GM21526 (cell line): ENCODE measurements around the gene SLC39A11.
"Not testable (repeated sequence)": the region's sequence is repeated elsewhere in the genome, so short reads cannot be mapped to it uniquely, and the experiment has no call there.

ENCODE experiments used
- ATAC-seq: cut with Tn5 transposase; IDR thresholded peaks from one replicate; pipeline ENCODE4 v1.9.1; 2021; ENCODE audit warnings: moderate library complexity; ENCODE audit not compliant: unreplicated experiment, low FRiP score

Gene SLC39A11

DNA sequence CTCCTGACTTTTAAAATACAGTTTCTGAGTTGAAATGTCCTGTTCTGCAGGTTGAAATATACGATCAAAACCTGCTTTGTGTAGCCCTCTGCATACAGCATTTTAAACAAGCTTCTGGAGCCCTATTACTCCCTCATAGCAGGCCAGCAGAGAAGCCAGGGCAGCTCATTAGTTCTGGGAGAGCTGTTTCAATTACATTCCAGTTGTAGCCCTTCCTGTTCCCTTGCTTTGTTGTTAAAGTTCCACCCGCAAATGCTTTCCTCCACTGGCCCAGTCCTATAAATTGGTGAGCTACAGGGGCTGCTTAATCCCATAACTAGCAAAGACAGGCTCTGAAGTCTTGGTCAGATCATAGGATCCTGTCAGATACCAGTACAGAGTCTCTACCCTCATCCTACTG lies 162.5 kb downstream of the SLC39A11 start:
- no peak for ATAC-seq

- no peak for ATAC-seq
Measured at GRCh38 chr17:72928454-72929136, 163.9 kb downstream of the SLC39A11 start.

GRCh38 chr17:72927760-72928159 lies 164.7 kb downstream of the SLC39A11 start:
- ATAC-seq = no peak

DNA sequence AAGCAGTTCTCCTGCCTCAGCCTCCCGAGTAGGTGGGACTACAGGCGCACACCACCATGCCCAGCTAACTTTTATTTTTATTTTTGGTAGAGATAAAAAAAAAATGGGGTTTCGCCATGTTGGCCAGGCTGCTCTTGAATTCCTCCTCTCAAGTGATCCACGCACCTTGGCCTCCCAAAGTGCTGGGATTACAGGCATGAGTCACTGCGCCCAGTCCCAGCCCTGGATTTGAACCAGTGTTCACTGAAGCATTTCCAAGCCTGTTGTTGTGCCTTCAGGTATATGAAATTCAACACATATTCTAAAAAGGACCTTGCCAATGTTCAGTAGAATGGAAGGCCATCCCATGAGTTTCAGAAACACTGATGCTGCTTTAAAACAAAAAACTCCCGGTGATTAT lies 165.3 kb downstream of the SLC39A11 start:
- no peak for ATAC-seq

DNA sequence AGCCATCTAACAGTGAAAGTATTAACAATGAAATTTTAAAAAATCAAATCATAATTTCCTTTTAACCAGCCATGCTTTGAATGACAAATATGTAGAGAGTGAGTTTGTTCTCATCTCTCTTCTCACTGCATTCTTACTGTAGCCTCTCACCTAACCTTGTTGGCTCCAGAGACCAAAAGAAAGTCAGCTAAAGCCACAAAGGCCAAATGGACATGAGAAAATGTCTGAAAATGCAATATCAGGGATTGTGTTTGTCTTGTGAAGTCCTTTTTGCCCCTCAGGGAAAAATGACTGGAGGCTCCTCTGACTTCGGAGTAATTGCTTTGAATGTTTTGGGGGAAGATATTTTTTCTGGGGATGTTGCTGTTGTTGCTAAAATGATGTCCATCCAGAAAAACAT lies 166.3 kb downstream of the SLC39A11 start:
- no peak for ATAC-seq

DNA sequence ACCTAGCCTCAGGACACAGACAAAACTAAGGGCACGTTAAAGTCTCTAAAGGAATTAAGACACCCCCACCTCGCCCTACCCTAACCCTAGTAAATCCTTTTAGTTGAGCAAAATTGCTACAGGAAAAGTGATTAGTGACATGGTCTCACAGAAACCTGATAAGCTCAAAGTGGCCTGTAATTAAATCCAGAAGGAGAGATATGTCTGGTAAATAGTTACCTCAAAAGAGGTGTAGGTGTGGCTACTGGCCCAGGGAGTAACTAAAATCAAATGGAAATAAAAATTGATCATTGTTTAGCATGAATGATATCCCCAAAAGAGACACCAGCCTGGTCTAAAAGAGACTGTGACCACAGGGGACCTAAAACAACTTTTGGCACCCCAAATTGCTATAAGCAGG lies 168.3 kb downstream of the SLC39A11 start:
- no peak for ATAC-seq

DNA sequence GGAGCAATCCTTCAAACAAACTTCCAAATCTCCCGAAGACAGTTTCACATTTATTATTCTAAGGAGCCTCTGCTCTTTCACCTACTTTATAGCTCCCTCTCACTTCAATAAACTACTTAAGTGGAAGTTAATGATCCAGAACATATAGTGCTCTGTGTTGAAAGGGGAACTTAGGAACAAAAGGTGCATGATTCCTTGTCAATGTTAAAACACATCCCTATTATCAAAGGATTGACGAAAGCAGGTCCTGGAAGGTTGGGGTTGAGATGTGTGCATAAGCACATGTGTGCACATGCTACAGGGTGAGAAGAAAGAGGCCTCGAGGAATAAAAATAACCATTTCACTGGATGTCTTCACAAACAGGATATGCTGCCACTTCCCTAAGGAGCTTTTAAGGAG lies 170.3 kb downstream of the SLC39A11 start:
- no peak for ATAC-seq

GRCh38 chr17:72921347-72922054 lies 171.0 kb downstream of the SLC39A11 start:
- no peak for ATAC-seq

DNA sequence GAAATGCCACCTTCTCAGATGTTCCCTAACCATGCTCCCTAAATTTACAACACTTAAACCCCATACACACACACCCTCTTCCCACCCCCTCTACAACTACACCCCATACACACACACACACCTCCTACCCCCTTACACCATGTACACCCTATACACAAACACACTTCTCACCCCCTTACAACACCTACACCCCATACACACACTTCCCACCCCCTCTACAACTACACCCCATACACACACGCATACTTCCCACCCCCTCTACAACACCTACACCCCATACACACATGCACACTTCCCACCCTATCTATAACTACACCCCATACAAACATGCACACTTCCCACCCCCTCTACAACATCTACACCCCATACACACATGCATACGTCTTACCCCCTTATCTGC lies 172.0 kb downstream of the SLC39A11 start:
- ATAC-seq = no peak

GRCh38 chr17:72916991-72917390 lies 175.5 kb downstream of the SLC39A11 start:
- no peak for ATAC-seq

GRCh38 chr17:72915625-72916081 lies 176.8 kb downstream of the SLC39A11 start:
- ATAC-seq = no peak

DNA sequence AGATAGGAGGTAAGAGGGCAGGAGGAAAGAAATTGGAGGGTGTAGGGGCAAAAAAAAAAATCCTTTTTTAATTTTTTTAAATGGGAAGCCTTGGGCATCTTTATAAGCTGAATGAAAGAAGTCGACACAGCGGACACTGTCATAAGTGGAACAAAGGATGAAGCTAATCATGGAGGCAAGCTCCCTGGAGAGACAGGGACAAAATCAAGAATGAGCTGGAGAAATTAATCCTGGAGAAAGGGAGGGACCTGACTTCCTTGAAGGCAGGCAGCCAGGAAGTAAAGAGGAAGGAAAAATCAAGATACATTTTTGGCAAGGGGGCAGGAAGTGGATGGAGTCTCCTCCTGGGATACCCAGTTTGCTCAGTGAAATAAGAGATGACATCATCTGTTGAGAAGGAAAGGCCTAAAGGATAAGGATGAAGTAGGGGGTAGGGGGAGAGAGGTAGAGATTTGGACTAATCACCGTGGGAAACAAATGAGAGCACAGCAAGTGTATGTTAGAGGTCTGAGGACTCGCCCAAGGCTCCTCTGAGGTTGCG lies 179.3 kb downstream of the SLC39A11 start:
- no peak for ATAC-seq

DNA sequence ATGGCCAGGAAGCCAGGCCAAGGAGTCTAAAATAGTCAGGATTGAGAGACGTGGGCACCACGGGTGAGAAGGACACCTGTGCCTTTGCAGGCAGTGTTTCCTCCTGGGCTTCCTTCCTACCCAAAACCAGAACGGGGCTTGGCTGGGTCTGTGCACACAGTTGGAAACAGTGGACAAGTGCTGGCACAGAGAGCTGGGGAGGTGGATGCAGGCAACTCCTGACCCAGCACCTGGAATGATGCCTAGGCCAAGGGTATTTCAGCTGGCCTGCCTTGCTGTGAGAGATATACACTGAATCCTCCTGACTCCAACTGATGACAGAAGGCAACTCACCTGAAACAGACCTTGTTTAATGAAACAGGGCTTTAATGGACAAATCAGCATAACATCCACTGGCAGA lies 186.2 kb downstream of the SLC39A11 start:
- ATAC-seq = no peak

GRCh38 chr17:72903522-72903921 lies 189.0 kb downstream of the SLC39A11 start:
- no peak for ATAC-seq

DNA sequence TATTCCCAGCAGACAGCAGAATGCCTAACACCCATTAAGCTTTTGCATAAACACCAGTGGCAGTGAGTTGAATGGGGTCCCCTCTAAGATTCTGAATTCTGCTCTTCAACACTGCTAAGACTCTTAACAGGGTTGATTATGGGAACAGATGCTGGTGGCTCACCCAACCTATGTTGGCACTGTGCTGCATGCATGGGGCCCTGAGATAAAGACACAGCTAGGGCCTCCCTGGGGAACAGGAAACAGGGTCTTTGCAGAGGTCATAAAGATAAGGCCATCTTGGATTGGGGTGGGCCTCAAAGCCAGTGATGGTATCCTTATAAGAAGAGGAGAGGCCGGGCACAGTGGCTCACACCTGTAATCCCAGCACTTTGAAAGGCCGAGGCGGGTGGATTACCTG lies 190.8 kb downstream of the SLC39A11 start:
- ATAC-seq = no peak

GRCh38 chr17:72901083-72901482 lies 191.4 kb downstream of the SLC39A11 start:
- no peak for ATAC-seq

DNA sequence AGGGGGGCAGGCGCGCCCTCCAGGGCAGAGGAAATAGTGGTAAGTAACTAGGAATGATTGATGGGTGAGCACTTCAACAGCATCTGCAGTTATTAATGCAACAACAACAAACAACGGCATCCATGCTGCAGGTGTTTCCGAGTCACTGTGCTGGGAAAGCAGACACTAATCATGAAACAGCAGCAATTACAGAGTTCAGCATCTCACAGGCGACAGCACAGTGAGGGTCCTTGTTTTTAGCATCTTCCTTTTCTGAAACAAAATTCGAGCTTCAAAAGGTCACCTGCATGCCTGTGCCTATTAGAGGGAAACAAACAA lies 191.9 kb downstream of the SLC39A11 start:
- ATAC-seq = no peak

GRCh38 chr17:72898725-72899124 lies 193.8 kb downstream of the SLC39A11 start:
- no peak for ATAC-seq

GRCh38 chr17:72896288-72896687 lies 196.2 kb downstream of the SLC39A11 start:
- ATAC-seq = not testable (repeated sequence)

GRCh38 chr17:72891627-72892026 lies 200.9 kb downstream of the SLC39A11 start:
- ATAC-seq = no peak

DNA sequence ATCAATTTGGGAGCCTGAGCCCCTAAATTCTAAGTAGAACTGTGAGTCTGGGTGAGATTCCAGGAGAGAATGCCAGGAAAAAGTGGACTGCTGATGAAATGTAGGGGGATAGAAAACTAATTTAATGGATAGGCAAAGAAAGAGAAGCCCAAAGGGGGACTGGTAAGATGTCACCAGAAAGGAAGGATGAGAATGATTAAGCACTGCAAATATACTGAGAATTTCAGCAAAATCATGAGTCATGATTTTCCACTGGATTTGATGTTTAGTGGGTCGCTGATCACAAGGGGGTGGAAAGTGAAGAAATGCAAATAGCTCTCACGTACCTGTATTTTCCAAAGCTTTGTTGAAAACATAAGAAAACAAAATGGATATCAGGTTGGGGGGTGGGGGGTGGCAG lies 201.8 kb downstream of the SLC39A11 start:
- no peak for ATAC-seq

GRCh38 chr17:72887917-72888316 lies 204.6 kb downstream of the SLC39A11 start:
- ATAC-seq = no peak
